NB4 (cell line): Measurements from ENCODE around the gene ZNF740.

ENCODE experiments used
- DNase-seq: peaks from one replicate; pipeline ENCODE4 v3.0.0; 2010; ENCODE audit warnings: low read depth
- H3K4me3 ChIP-seq: one replicate; pipeline ENCODE4 v1.5.1; 2011; ENCODE audit warnings: mild to moderate bottlenecking, low read depth, low read length, moderate library complexity
- MYC ChIP-seq: IDR thresholded peaks from 2 replicates; pipeline ENCODE4 v1.6.1; 2011; ENCODE audit warnings: low read depth, low read length
- POLR2A ChIP-seq: IDR thresholded peaks from 2 replicates; pipeline ENCODE4 v1.6.1; 2011; ENCODE audit warnings: mild to moderate bottlenecking; ENCODE audit not compliant: insufficient read length; ENCODE audit errors: extremely low read depth
- TF ChIP-seq, protein P1 (sequence below): IDR thresholded peaks from 2 replicates; pipeline ENCODE4 v1.6.1; 2011; ENCODE audit warnings: low read depth, low read length
- TF ChIP-seq, protein P2 (sequence below): IDR thresholded peaks from one replicate; pipeline ENCODE4 v1.5.1; 2012; ENCODE audit warnings: low read depth, low read length

ZNF740 gene

DNA sequence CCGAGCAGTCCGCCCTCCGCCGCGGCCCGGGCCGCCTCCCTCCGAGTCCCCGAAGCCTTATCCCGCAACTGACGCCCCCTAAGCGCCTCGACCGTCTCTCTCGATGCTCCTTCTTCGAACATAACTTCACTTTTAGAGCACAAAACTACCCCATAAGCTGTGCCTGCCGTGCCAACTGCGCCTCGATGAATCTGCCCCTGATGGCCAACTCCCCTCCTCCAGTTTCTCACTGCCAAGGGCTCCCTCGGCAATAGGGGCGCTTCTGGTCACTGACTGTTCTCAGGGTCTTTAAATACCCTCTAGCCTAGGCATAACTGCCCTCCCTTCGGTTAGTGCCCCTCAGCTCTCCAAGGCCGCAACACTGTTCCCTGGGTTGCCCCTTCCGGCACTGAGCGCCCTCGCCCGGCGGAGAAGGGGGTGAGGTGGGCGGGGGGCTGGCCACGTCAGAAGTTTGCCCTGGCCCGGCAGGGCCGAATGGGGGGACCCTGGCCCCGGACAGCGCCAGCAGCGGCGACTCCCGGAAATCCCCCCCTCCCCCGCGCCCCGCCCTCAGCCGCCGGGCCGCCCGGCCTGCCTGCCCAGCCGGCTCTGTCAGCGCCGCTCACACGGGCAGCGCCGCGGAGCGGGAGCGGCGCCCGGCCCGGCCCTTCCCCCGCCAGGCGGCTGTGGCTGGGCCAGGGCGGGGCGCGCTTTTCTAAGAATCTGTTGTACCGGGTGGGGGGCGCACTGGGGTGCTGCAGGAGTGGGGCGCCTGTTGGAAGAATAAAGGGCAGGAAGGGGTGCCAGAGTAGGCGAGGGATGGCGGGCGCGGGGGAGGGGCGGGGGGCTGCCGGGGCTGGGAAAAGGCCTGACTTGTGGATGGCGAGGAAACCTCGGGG is 40.9 kb downstream of the ZNF740 start:
- TF ChIP-seq MYC (no peak), POLR2A (no peak)
- TF ChIP-seq, protein P1, sequence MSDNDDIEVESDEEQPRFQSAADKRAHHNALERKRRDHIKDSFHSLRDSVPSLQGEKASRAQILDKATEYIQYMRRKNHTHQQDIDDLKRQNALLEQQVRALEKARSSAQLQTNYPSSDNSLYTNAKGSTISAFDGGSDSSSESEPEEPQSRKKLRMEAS, result no peak
- TF ChIP-seq, protein P2, sequence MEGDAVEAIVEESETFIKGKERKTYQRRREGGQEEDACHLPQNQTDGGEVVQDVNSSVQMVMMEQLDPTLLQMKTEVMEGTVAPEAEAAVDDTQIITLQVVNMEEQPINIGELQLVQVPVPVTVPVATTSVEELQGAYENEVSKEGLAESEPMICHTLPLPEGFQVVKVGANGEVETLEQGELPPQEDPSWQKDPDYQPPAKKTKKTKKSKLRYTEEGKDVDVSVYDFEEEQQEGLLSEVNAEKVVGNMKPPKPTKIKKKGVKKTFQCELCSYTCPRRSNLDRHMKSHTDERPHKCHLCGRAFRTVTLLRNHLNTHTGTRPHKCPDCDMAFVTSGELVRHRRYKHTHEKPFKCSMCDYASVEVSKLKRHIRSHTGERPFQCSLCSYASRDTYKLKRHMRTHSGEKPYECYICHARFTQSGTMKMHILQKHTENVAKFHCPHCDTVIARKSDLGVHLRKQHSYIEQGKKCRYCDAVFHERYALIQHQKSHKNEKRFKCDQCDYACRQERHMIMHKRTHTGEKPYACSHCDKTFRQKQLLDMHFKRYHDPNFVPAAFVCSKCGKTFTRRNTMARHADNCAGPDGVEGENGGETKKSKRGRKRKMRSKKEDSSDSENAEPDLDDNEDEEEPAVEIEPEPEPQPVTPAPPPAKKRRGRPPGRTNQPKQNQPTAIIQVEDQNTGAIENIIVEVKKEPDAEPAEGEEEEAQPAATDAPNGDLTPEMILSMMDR, result peak; percentile 15
- peak overlapping the region; percentile 57 for H3K4me3 ChIP-seq
- peak; percentile 71 for DNase-seq

DNA sequence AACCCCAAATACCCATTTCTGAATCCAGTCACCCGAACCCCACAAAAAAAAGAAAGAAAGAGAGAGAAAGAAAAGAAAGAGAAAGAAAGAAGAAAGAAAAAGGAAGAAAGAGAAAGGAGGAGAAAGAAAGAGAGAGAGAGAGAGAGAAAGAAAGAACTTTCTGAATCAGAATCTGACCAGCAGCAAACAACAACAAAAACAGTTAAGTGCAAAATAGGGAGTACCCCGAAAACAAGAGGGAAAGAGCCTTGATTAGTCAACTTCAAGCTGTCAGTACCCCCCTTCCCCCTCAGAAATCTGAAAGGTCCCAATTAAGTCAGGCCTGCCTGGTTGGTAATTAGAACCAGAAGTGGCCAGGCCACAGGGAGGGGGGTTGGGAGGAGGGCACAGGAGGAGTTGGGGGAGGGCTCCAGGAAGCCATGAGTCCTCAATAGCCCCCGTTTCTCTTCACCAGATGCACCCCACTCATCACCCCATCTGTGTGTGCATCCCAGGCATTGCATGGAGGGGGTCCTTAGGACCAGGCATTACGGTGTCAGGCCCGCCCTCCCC is 41.7 kb downstream of the ZNF740 start:
- TF ChIP-seq POLR2A, result no peak
- H3K4me3 ChIP-seq, result no peak overlapping the region
- DNase-seq, result no peak

DNA sequence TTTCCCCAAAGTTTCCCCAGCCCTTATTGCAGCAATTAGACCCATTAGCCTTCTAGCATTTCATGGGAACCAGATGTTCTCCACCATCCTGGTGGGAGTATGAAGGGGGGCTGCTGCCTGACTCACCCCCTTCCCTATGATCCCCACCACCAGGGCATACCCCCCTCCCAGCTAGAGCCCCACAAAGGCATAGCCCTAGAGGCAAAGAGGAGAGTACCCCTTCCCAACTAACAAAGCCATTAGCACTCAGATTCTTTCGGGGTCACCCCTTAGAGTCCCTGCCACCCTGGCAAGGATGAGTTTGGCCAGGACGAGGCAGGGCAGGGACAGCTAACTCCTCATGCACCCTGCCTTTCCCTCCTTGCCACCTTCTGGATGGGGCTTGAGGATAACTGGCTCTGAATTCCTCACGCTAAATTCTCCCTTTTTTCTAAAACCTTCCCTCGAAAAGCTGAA is 42.3 kb downstream of the ZNF740 start:
- no peak for DNase-seq
- no peak overlapping the region for H3K4me3 ChIP-seq
- TF ChIP-seq, protein P1, result no peak
- TF ChIP-seq, protein P2, result no peak
- TF ChIP-seq POLR2A (no peak), MYC (no peak)

DNA sequence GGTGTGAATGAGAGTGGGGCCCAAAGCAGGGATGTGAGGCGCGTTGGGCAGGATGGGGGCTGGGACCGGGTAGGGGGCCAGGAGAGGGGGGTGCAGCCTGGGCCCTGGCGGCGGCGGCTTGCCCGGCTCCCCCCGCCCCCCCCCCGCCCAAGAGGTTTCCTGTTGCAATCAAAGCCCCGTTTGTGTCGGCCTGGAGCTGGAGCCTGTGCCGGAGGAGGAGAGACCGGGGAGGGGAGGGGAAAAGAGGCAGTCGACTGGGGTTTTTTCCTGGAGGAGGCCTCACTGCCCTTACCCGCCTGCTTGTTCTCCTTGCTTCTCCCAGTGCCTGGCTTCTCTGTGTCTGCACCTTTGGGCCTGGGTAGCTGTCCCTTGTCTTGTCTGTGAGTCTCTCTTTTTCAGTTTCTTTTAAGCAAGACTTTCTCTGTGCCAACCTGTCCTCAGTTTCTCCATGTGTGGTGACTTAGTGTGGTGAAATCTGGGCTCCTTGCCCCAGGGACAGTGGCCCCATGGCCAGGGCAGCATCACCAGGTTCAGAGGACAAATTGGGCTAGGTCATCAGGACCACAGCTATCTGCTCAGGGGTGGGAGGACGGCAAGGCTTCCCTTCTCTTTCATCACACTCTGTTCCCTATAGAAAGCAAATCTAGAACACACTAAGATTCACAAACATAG is 43.0 kb downstream of the ZNF740 start:
- DNase-seq, result peak; percentile 39
- TF ChIP-seq, protein P2, result no peak
- TF ChIP-seq MYC (no peak), POLR2A (no peak)
- TF ChIP-seq, protein P1, result no peak
- H3K4me3 ChIP-seq, result no peak overlapping the region

GRCh38 chr12:53224061-53224896 is 43.8 kb downstream of the ZNF740 start:
- no peak overlapping the region for H3K4me3 ChIP-seq
- DNase-seq, result no peak
- no peak for TF ChIP-seq POLR2A
- no peak for TF ChIP-seq MYC
- TF ChIP-seq, protein P1, result no peak
- TF ChIP-seq, protein P2, result no peak
